A673 (cell line): ENCODE data around the gene DHDH. TPM values are rescaled to one million over a fixed set of nuclear protein-coding genes. Genes with fewer than 3 reads are reported as not detected.

ENCODE experiments used
- BruUV-seq: library from RNA; stranded (reverse); fragments of 400-500 nt; replicated peaks from 2 replicates; lab custom pipeline; 2021; lab: Mats Ljungman, UMichigan
- CTCF ChIA-PET: fragments of 300-600 bp; sonication (Branson Sonifier 250); formaldehyde crosslinking; loops from one replicate; lab custom pipeline; 2022; ENCODE audit warnings: antibody characterized with exemption; lab: Charles Lee
- POLR2A ChIA-PET: fragments of 300-600 bp; sonication (Branson Sonifier 250); formaldehyde crosslinking; loops from one replicate; lab custom pipeline; 2022; ENCODE audit warnings: antibody characterized with exemption; ENCODE audit not compliant: low non-redundant PET; lab: Charles Lee
- DNase-seq: peaks from one replicate; pipeline ENCODE4 v3.0.0-alpha.2; 2015; ENCODE audit warnings: low spot score
- H3K27ac ChIP-seq: fragments of 200-600 bp; sonication (generic); 2 replicates; pipeline ENCODE4 v1.5.1; 2016; ENCODE audit warnings: mixed run types, low read depth, mild to moderate bottlenecking, mixed read lengths, antibody characterized with exemption, low read length; ENCODE audit not compliant: poor library complexity, severe bottlenecking
- H3K27me3 ChIP-seq: fragments of 200-600 bp; sonication (generic); replicated peaks from 2 replicates; pipeline ENCODE4 v1.6.1; 2017; ENCODE audit warnings: mixed run types, low read depth, mild to moderate bottlenecking, mixed read lengths, antibody characterized with exemption, low read length; ENCODE audit not compliant: insufficient read depth, poor library complexity
- H3K36me3 ChIP-seq: fragments of 200-600 bp; sonication (generic); 2 replicates; pipeline ENCODE4 v1.6.1; 2016; ENCODE audit warnings: mixed run types, mild to moderate bottlenecking, mixed read lengths, antibody characterized with exemption, low read length; ENCODE audit not compliant: insufficient read depth, poor library complexity, severe bottlenecking
- H3K4me1 ChIP-seq: fragments of 200-600 bp; sonication (generic); 2 replicates; pipeline ENCODE4 v1.6.1; 2017; ENCODE audit warnings: mixed run types, mild to moderate bottlenecking, mixed read lengths, antibody characterized with exemption, low read length; ENCODE audit not compliant: insufficient read depth, poor library complexity, severe bottlenecking
- H3K4me3 ChIP-seq: fragments of 200-600 bp; sonication (generic); 2 replicates; pipeline ENCODE4 v1.5.1; 2016; ENCODE audit warnings: low read depth, mixed run types, mild to moderate bottlenecking, mixed read lengths, low read length; ENCODE audit not compliant: poor library complexity, severe bottlenecking
- H3K9me3 ChIP-seq: fragments of 200-600 bp; sonication (generic); 2 replicates; pipeline ENCODE4 v1.6.1; 2016; ENCODE audit warnings: mixed run types, low read depth, mild to moderate bottlenecking, mixed read lengths, antibody characterized with exemption, low read length; ENCODE audit not compliant: poor library complexity, severe bottlenecking
- EZH2 ChIP-seq: fragments of 200-600 bp; sonication (generic); IDR thresholded peaks from 2 replicates; pipeline ENCODE4 v1.6.1; 2017; ENCODE audit warnings: borderline replicate concordance, low read depth, mild to moderate bottlenecking, mixed read lengths, antibody characterized with exemption, low read length; ENCODE audit not compliant: poor library complexity, severe bottlenecking
- intact Hi-C: fragments of 100-400 bp; cut with micrococcal nuclease; formaldehyde crosslinking; loops from one replicate; pipeline ENCODE4 v1.10.0; 2022; ENCODE audit not compliant: unreplicated experiment
- total RNA-seq: library from RNA; stranded (reverse); gene quantifications from 2 replicates; pipeline ENCODE4 v1.2.3, GENCODE V29; 2021
- TF ChIP-seq, protein P1 (sequence below): fragments of 300-800, 200-600 bp; sonication (generic); conservative IDR thresholded peaks from 2 replicates; pipeline ENCODE4 v1.5.1; 2017; ENCODE audit warnings: low read depth, mild to moderate bottlenecking, antibody characterized with exemption, low read length, moderate library complexity, mixed read lengths

DHDH gene
- total RNA-seq, 1 experiment from 2014 or later, result not detected

DNA sequence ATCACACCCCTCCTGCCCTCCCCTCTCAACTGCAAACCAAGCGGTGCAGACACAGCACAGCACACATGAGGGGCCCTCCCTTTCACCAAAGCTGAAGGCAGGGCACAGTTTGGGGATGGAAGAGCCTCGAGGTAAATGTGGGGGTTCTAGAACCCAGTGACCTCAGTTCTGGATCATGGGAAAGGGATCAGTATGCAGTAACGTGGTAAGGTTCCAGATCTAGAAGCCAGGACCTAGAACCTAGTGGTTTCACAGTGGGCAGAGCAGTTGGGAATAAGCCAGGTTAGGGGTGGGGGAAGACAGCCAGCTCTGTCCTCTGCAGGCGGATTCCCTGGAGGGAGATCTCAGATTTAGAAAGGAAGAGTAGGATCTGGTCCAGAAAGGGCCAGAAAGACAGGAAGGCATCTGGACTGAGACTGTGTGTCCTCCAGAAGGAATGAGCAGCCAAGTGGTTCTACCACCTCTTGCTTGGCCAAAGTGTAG is 34.7 kb downstream of the DHDH start:
- CTCF ChIA-PET, result no interaction called here
- POLR2A ChIA-PET, result no interaction called here
- TF ChIP-seq, protein P1, sequence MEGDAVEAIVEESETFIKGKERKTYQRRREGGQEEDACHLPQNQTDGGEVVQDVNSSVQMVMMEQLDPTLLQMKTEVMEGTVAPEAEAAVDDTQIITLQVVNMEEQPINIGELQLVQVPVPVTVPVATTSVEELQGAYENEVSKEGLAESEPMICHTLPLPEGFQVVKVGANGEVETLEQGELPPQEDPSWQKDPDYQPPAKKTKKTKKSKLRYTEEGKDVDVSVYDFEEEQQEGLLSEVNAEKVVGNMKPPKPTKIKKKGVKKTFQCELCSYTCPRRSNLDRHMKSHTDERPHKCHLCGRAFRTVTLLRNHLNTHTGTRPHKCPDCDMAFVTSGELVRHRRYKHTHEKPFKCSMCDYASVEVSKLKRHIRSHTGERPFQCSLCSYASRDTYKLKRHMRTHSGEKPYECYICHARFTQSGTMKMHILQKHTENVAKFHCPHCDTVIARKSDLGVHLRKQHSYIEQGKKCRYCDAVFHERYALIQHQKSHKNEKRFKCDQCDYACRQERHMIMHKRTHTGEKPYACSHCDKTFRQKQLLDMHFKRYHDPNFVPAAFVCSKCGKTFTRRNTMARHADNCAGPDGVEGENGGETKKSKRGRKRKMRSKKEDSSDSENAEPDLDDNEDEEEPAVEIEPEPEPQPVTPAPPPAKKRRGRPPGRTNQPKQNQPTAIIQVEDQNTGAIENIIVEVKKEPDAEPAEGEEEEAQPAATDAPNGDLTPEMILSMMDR, result no peak
- TF ChIP-seq EZH2, result no peak
- Histone ChIP-seq H3K4me3 (no peak overlapping the region), H3K36me3 (peaks cover 25% of the 10 kb centered on the region), H3K9me3 (no peaks in the 10 kb centered on the region), H3K27me3 (no peaks in the 10 kb centered on the region), H3K4me1 (peaks cover 45% of the 10 kb centered on the region), H3K27ac (peak overlapping the region; percentile 43)
- no peak for DNase-seq
- TSS peak; percentile 32 for BruUV-seq
- intact Hi-C loops, result loop anchor here (10.0 kb wide), 2 partner anchors 93 to 323 kb away; partner anchors contain the start of genes CA11 and PPP1R15A

DNA sequence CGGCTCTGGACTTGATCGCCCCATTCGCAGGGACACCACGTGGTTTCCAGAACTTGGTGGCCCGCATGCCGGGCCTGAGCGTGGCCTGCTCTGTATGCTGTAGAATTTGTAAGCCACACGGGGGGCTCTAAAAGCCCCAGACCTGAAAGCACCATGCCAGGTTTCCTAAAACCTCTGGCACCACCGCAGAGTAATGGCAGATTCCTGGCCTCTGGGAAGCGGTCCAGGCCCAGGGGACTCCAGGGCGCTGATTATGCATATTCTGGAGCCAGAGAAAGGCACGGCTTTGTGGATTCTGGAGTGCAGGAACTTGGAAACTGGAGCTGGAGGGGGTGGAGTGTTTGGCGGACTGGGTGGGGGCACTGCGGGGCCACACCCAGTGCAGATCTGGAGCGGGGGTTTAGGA is 35.3 kb downstream of the DHDH start:
- TF ChIP-seq, protein P1, result no peak
- TF ChIP-seq EZH2, result no peak
- Histone ChIP-seq H3K27ac (no peak overlapping the region), H3K9me3 (no peaks in the 10 kb centered on the region), H3K36me3 (peaks cover 27% of the 10 kb centered on the region), H3K4me3 (no peak overlapping the region), H3K4me1 (peaks cover 39% of the 10 kb centered on the region), H3K27me3 (no peaks in the 10 kb centered on the region)
- ChIA-PET POLR2A (no interaction called here), CTCF (no interaction called here)
- intact Hi-C loops, result loop anchor here (10.0 kb wide), 2 partner anchors 94 to 324 kb away; partner anchors contain the start of genes CA11 and PPP1R15A
- BruUV-seq, result no TSS peak
- no peak for DNase-seq

DNA sequence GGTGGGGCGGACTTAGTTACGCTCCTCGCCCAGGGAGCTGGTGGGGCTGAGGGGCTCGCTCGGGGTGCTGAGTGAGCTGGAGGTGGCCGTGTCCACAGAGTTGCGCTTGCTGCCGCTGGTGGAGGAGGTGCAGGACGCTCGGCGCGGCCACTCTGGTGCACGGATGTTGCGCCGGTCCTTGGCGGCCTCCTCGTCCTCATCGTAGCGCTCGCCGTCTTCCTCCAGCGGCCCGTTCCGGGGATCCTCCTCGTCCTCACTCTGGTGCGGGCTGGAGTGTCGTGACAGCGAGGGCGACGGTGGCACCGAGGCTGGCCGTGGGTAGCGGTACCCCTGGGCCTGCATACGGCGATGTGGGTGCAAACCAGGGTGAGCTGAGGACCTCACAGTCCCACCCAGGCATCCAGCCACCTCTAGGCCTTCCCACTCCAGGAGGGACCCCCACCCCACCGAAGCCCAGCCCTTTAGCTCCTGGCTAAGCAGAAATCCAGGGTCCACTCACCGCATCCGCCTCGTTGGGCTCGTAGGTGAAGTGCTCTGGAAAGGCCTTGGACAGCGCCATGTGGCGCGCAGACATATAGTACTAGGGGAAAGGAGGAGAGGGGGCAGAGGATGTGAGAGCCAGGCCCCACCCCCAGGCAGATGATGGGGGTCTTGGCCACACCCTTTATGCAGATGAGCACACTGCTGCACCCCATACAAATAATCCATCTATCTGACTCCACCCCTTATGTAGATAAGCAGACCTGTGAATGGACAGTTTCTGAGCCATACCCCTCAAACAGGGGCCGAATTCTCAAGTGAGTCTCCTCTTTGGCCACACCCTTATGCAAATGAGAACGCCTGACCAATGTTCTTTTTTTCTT is 36.0 kb downstream of the DHDH start:
- H3K36me3 ChIP-seq, result peaks cover 34% of the 10 kb centered on the region
- CTCF ChIA-PET, result interaction anchor here (1.1 to 1.7 kb wide), 4 partner anchors 24 to 324 kb away, joined by 7 to 22 read pairs (median 10); partner anchors contain the start of genes CA11, GYS1, NUCB1 and RUVBL2

More for the DNA sequence above, 36.0 kb downstream of the DHDH start:
- Histone ChIP-seq H3K4me3 (no peak overlapping the region), H3K9me3 (no peaks in the 10 kb centered on the region), H3K27ac (no peak overlapping the region), H3K4me1 (peaks cover 32% of the 10 kb centered on the region), H3K27me3 (no peaks in the 10 kb centered on the region)
- POLR2A ChIA-PET, result interaction anchor here (0.6 kb wide), 1 partner anchor 456 kb away, joined by 3 read pairs; no protein-coding TSS in a partner anchor
- intact Hi-C loops, result loop anchor here (2.0 to 10.0 kb wide), 3 partner anchors 95 to 325 kb away; partner anchors contain the start of genes CA11 and PPP1R15A
- DNase-seq, result peak; percentile 94
- TF ChIP-seq, protein P1, result no peak
- TF ChIP-seq EZH2, result no peak
- no TSS peak for BruUV-seq
